Sciatic nerve (tissue), 2 donors: Measurements from ENCODE around the gene ACAD9. TPM values are rescaled to one million over a fixed set of nuclear protein-coding genes. Genes with fewer than 3 reads are reported as not detected.
"Not testable (repeated sequence)": the region's sequence is repeated elsewhere in the genome, so short reads cannot be mapped to it uniquely, and the experiment has no call there.

Experiments
- ATAC-seq: fragments of 200-7000 bp; cut with Tn5 transposase; one replicate; pipeline ENCODE4 v1.9.1; 2020; ENCODE audit warnings: mild to moderate bottlenecking, moderate library complexity
- DNase-seq: peaks from one replicate; pipeline ENCODE4 v3.0.0-alpha.2; 2020; ENCODE audit warnings: low spot score
- intact Hi-C: fragments of 100-400 bp; cut with DNase I; formaldehyde crosslinking; loops from one replicate; pipeline ENCODE4 v1.14.2; 2022
- total RNA-seq: library from RNA; stranded (reverse); fragmentation: NEBNext Ultra II Directional; extraction: Animal tissue kit (Norgen Biotek cat#: 25700); gene quantifications from one replicate; pipeline ENCODE4 v1.2.1, GENCODE V29; 2021
- donor health status: DM: no; HTN: no; CAD: no.
- donor health status: DM: no; HTN: no; CAD: no.

The ACAD9 gene
- total RNA-seq, 1 donor from 2014 or later, result 54.0 TPM

- DNase-seq, result no peak
- intact Hi-C loops, result no loop called here
- ATAC-seq, result no peak
Measured at GRCh38 chr3:128923576-128923975, 44.2 kb downstream of the ACAD9 start.

DNA sequence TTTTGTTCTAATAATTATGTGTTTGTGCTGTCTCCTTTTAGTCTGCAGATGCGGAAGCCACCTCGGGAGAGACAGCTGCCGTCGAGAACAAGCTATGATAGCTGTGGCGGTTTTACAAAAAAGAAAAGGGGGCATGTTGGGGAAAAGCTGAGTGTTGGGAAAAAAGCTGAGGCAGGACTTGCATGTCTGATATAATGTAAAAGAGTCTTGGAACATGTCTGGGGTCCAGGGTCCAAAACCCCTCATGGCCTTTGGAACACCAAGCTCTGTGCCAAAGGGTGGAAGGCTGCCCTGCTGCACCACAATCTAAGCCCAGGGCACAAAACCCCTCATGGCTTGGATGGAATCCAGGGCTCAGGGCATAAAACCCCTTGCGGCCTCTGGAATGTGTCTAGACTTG is 44.6 kb downstream of the ACAD9 start:
- ATAC-seq, result not testable (repeated sequence)

GRCh38 chr3:128929364-128929763 is 49.9 kb downstream of the ACAD9 start:
- no peak for DNase-seq
- intact Hi-C loops, result no loop called here
- no peak for ATAC-seq

More for the DNA sequence above, 44.6 kb downstream of the ACAD9 start:
- peak; percentile 5 for DNase-seq
- intact Hi-C loops, result not testable (repeated sequence)

GRCh38 chr3:128931046-128931445 is 51.6 kb downstream of the ACAD9 start:
- ATAC-seq (no peak), DNase-seq (no peak)
- intact Hi-C loops, result no loop called here

- DNase-seq (no peak), ATAC-seq (no peak)
- intact Hi-C loops, result no loop called here
Measured at GRCh38 chr3:128932516-128933212, 53.2 kb downstream of the ACAD9 start.

- intact Hi-C loops, result no loop called here
- ATAC-seq (no peak), DNase-seq (no peak)
Measured at GRCh38 chr3:128933213-128933921, 53.9 kb downstream of the ACAD9 start.

DNA sequence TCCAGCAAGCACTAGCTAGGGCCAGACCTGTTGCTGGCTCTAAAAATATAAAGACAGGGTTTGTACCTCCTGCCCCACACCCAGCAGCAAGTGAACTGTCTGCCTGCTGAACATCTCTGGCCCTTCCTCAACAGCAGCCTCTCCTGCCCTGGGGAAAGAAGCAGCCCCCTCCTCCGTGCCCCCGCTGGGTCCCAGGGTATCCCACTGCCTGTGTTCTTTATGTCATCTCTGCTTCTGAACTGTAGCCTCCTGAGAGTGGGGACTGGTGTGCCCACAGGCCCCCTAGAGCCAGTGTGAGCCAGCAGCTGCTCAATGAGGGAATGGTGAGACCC is 54.5 kb downstream of the ACAD9 start:
- intact Hi-C loops, result no loop called here
- ATAC-seq (no peak), DNase-seq (no peak)

- ATAC-seq, result no peak
- no peak for DNase-seq
- intact Hi-C loops, result no loop called here
Measured at GRCh38 chr3:128935922-128936321, 56.5 kb downstream of the ACAD9 start.

- DNase-seq (no peak), ATAC-seq (no peak)
- intact Hi-C loops, result no loop called here
Measured at GRCh38 chr3:128936341-128936740, 56.9 kb downstream of the ACAD9 start.

- no peak for ATAC-seq
- intact Hi-C loops, result no loop called here
- no peak for DNase-seq
Measured at GRCh38 chr3:128940252-128940651, 60.8 kb downstream of the ACAD9 start.

- DNase-seq (no peak), ATAC-seq (no peak)
- intact Hi-C loops, result no loop called here
Measured at GRCh38 chr3:128942161-128942952, 62.9 kb downstream of the ACAD9 start.

GRCh38 chr3:128945041-128945877 is 65.8 kb downstream of the ACAD9 start:
- ATAC-seq (no peak), DNase-seq (no peak)
- intact Hi-C loops, result no loop called here

GRCh38 chr3:128945878-128946175 is 66.4 kb downstream of the ACAD9 start:
- DNase-seq (no peak), ATAC-seq (no peak)
- intact Hi-C loops, result no loop called here

- DNase-seq, result no peak
- intact Hi-C loops, result no loop called here
Measured at GRCh38 chr3:128946411-128946810, 67.0 kb downstream of the ACAD9 start.

GRCh38 chr3:128949158-128949557 is 69.7 kb downstream of the ACAD9 start:
- DNase-seq, result no peak
- ATAC-seq, result no peak
- intact Hi-C loops, result no loop called here

More at GRCh38 chr3:128946411-128946810, 67.0 kb downstream of the ACAD9 start:
- ATAC-seq, result no peak

GRCh38 chr3:128950223-128950938 is 71.0 kb downstream of the ACAD9 start:
- intact Hi-C loops, result no loop called here
- ATAC-seq (peak; percentile 38), DNase-seq (no peak)

DNA sequence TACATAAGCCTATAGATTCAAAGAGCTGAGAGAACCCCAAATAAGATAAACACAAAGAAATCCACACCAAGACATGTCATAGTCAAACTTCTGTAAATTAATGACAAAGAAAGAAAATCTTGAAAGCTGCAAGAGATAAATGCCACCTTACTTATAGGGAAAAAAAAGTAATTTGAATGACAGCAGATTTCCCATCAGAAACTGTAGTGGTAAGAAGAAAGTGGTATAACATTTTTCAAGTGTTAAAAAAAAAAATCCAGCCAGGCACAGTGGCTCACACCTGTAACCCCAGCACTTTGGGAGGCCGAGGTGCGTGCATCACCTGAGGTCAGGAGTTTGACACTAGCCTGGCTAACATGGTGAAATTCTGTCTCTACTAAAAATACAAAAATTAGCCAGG is 77.0 kb downstream of the ACAD9 start:
- no peak for ATAC-seq
- intact Hi-C loops, result no loop called here
- DNase-seq, result no peak
